IPS-11a (cell line): ENCODE data around the gene MTG2.

Source experiments
- H3K4me3 ChIP-seq: one replicate; pipeline ENCODE4 v1.5.1; 2013; ENCODE audit warnings: low read depth, low read length, control low read depth

MTG2 gene

DNA sequence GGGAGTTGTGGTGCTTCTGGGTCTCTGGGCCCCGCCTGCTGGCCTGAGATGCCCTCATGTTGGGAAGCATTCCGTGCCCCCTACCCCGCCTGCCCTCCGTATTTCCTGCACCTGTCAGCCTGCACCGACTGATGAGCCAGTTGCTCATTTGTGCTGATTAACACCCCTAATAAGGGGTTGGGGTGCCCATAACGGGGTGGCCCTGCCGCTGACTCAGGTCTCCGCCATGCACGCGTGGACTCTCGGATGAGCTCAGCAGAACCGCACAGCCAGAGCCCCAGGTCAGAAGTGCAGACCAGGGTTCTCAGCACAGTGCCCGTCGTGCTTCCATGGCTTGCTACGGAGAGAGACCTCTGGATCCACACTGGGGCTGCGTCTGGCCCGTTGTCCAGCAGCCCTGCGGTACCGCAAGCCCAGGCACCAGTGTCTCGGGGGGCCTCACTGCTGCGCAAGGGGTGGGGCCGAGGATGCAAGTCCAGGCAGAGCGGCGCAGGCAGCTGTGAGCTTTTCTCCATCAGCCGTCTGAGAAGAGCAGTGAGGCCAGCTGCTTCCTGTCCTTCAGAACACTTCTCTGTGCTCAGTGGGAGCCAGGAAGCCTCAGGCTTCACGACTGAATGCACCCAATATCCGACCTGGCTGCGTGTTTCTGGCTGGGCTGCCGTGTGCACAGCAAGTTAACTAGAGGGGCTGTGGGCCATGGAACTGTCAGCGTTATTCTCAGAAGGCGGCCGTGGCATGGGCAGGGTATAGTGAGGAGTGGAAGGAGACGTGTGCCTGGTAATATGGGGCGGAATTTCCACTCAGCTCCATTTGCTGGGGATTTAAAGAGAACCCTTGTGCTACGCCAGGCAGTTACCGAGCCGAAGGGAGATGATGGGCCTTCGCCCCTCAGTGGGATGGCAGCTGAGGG lies 18.6 kb downstream of the MTG2 start:
- no peak overlapping the region for H3K4me3 ChIP-seq

DNA sequence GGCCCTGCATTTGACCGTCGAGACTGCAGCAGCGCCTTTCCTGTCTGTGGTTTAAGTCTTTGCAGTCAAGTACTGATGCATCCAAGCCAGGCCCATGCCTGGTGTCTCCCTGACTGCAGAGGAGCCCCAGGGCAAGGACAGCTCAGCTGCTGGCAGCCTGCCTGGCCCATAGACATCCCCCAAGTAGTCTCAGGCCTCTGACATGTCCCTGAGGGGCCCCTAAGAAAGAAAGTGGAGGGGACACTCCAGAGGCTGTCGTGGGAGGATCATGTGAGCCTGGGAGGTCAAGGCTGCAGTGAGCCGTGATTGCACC lies 19.2 kb downstream of the MTG2 start:
- H3K4me3 ChIP-seq: no peak overlapping the region

DNA sequence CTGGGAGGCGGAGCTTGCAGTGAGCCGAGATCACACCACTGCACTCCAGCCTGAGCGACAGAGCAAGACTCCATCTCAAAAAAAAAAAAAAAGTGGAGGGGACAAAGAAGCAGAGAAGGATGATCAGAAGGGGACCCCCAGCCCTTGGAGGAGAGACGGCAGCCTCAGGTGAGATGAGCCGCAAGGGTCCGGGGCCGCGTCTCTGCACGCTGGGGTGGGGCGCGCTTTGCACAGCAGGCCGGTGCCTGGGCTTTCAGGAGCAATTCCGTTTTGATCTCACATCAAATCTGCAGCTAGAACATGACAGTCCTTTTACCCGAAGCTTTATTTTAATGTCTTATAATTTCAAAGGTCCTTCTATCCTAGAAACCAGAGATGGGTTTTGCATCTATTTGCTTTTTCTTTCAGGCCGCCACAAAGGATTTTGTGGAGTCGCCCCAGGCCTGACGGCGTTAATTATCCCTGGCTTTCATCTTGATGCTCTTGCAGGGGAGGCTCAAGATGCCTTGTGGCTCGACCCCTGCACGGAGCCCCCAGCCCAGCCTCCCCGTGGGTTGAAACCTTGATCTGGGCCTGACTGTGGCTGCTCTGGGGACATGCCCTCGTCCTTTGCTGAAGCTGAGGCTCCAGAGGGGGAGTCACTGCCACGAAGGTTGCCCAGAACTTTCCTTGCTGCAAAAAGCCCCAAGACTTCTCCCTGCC lies 20.0 kb downstream of the MTG2 start:
- H3K4me3 ChIP-seq: no peak overlapping the region

DNA sequence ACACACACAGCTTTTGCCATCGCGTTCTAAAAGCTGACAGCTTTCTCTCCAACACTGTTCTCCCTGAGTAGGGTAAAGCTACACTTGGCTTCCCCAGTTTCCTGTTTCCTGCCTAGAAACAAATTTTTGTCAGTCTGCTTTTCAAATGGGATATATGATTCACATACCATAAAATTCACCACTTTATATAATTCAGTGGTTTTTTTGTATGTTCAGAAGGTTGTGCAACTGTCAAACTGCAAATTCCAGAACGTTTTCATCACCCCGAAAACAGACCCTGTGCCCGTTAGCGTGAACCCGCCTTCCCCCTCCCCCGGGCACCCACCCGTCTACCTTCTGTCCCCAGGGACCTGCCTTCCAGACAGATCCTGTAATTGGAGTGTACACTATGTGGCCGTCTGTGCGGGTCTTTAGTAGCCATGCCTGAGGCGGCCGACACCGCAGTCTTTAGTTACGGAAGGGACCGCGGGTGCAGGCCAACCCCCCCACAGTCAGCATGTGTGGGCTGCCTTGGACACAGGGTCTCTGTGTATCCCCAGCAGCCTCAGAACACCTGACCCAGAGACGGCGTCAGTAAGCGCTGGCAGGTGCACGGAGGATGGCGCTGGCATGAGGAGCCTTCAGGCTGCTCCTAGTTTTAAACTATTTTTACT lies 20.7 kb downstream of the MTG2 start:
- H3K4me3 ChIP-seq: no peak overlapping the region

DNA sequence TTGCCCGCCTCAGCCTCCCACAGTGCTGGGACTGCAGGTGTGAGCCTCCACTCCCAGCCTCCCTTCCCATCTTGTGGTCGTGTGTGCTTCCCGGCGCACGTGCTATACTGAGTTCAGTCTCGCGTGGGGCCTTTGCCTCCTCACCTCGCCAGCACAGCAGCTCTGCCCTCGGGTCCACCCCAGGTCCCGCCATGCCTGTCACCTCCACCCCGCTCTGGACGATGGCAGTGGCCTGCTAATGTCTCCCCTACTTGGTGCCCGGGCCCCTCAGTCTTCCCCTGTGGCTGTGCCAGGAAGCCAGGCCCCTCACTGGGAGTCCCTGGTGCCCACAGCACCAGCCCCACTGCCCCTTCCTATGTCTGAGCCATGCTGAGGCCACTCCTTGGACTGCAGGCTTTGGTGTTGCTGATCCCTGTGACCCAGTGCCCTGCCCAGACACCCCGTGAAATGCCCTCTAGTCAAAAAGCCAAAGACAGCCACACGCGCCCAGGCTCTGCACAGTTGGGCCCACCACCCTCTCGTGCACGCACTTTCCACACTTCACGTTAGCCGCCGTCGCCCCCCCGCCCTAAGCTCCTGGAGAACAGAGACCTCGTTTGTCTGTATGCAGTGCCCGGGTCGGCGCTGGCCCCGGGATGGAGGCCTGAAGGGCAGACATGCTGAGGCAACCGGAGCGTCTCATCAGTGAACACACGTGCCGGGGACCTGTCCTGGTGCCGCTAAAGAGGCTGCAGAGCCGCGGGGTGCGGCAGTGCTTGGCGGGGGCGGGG lies 23.0 kb downstream of the MTG2 start:
- no peak overlapping the region for H3K4me3 ChIP-seq

DNA sequence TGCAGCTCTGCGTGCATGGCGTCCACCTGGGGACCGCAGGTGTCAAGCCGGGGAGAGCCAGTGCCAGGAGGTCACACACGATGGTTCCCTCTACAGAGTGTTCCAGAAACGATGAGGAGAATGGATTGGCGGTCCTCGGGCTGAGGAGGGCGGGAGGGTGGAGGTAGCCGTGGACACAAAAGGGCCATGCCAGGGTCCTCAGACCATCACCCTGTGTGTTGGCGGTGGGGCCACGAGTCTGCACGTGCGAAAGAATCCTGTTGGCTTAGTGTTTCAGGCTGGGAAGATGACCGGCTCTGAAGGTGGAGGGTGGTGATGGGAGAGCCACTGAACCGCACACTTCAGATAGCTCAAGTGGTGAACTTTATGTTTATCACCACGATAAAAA lies 23.6 kb downstream of the MTG2 start:
- no peak overlapping the region for H3K4me3 ChIP-seq

DNA sequence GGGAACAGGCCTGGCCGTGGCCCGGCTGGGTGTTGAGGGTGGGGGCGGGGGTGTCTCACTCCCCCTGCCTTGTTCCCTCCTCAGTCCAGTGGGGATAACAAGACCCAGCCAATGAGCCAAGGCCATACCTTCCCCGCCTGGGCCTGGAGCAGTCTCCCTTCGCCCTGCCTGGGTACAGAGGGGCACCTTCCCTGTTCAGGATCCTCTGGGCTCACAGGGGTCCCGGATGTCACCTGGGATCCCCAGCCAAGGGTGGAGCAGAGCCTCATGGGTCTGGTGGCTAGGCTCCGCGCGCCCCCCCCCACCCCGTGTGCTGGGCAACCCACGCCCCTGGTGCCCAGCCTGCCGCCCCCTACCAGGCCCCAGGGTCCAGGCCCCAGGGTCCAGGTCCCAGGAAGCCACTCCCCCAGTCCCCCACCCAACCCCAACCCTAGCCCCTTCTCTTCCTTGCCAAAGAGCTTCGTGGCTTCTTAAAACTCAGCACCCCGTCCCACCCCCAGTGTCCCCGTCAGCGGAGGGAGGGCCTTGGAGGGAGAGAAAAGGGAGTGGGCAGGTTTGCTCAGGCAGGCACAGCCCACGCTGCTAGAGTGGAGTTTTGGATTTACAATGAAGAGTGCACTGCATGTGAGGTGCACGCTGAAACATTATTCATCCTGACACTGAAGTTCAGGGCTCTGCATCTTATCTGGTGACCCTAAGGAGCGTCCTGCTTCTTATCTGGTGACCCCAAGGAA lies 25.4 kb downstream of the MTG2 start:
- H3K4me3 ChIP-seq: no peak overlapping the region

DNA sequence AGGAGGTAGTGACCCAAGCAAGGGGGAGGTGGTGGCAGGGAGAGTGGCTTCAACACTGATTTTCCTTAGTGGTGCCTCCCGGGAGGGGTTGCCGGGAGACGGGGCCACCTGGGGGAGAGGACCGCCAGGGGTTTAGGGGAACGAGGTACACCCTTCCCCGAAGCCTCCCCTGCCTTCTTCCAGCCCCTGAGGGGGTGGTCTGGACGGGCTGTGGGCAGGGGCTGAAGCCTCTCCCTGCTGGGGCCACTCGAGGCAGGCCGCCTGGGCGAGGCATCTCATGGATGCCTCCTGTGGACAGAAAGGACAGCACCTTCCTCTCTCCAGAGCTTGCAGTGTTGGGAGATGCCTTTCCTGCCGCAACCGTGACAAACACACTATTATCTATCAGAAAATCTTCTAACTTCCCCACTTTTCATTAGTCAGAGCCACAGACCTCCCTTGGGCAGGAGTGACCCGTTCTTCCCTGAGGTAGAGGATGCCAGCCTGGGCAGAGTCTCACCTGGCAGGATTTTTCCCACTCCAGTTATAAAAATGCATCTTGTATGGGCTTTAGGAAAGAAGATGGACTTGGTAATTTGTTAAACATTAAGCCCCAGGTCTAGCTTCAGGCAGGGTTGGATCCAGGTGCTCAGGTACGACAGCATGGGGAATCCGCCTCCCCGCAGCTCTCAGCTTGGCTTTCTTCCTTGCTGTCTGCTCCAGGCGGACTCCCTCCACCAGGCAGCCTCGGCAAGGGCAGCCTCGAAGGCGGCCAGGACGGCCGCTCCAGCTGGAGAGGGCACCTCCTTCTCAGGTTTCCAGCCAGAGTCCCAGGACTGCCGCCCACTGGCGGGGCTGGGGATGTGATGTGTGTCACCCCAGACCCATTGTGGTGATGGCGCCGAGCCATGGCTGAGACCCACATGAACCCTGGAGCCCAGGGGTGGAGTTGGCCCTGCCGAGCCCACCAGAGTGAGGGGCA lies 26.2 kb downstream of the MTG2 start:
- no peak overlapping the region for H3K4me3 ChIP-seq

DNA sequence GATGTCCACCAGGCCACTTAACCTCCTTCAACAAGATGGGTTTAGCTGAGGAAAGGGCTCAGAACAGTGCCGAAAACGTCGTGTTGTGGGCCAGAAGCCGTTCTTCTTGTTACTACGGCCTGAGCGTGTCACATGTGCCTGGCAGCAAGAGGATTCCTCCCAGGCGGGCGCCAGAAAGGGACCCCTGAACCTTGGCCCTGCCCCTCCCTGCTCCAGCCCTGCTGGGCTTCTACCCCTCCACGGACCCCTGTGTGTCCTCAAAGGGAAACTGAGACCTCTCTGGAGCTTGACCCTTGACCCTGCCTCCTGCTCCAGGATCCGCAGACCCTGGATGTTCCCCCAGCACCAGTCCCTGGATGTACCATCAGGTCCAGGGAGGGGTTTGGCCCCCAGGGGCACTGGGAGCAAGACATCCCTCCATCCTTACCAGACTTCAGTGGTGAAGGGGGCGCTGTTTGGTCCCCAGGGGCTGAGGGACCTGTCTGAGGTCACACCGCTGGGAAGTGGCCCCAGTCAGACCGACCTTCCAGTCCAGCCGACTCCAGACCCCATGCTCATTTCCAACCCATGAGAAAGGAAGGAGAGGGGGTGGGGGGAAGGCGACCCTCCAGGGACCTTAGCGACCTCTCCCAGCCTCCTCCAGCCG lies 27.1 kb downstream of the MTG2 start:
- H3K4me3 ChIP-seq: no peak overlapping the region

DNA sequence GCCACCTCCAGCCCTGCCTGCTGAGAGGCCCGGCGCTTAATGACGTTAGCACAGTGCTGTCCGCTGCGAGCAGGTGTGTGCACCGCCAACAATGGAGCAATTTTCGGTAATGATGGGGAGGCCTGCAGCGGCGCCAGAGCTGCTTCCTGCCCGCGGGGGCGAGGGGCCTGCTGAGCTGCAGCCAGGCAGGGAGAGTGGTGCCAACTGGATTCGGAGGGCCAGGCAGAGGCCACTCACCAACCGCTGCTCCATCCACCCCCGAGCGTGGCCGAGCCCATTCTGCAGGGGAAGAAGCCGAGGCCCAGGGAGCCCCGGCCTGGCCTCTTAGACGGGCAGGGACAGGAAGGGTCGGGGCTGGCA lies 27.6 kb downstream of the MTG2 start:
- H3K4me3 ChIP-seq: no peak overlapping the region

DNA sequence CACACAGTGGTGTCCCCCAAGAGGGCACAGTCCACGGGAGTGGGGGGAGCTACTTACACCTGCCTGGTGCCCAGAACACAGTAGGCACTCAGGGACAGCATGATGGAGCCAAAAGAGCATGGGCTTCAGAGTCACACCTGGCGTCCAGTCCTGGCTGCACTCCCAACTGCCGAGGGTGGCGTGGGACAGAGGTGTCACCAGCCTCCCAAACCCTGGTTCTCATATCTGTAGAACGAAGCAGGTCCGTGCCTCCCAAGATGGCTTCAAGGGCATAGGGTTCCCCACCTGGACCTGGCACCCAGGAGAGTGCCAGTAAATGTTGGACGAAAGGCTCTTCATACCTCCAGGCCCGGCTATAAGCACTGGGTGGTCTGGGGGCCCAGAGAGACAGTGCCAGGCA lies 28.4 kb downstream of the MTG2 start:
- no peak overlapping the region for H3K4me3 ChIP-seq

DNA sequence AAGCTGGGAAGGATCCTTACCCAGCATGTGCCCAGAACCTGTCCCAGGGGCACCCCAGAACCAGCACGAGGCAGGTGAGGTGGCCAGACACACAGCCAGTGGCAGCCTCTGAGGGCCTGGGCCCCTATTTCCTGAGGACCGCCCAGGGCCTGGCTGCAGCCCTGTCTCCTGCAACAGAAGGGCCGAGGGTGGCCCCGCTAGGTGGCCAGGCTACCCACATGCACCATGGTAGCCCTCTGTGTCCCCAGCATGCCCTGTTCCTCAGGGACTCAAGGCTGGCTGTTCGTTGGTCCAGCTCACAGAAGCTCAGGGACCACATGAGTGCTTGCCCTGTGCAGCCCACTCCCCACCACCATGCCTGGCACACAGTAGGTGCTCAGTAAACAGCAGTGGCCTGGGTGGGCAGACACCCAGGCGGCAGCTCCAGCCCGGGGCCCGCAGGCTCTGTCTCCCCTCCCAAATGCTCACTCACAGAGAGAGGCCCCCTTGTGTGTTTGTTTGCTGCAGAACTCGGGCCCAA lies 29.0 kb downstream of the MTG2 start:
- no peak overlapping the region for H3K4me3 ChIP-seq

DNA sequence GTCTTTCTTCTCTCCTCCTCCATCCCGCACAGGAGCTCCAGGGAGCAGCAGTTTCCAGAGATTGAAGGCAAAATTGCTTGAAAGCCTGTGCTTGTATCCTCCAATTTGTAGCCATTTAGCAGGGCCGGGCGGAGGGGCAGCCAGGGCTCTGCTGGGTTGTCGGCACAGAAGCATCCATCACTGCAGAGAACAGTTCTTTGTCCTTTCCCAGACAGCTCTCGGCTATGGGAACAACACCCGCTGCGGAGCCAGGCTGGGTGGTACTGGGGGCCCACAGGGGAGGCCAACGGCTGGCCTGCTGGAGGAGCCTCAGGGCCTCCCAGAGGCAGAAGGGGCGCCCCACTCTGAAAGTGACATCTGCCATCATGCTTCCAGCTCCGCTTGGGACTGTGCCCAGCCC lies 29.5 kb downstream of the MTG2 start:
- no peak overlapping the region for H3K4me3 ChIP-seq

DNA sequence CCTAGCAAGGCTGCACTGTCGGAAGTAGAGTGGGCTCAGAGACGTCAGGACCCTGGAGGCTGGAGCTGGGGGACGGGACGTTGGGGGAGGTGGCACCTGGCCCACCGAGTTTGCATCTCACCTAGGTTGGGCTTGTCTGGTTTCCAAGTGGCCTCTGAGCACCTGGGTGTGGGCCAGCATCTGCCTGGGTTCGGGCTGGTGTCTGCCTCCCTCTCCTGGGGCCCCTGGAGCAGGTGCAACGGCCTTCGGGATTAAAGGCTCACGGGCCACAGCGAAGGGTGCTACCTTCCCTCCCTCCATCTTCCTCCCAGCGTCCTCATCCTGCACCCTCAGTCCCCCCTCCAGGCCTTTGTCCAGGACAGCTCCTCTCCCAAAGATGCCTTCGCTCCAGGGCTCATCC lies 31.2 kb downstream of the MTG2 start:
- no peak overlapping the region for H3K4me3 ChIP-seq

DNA sequence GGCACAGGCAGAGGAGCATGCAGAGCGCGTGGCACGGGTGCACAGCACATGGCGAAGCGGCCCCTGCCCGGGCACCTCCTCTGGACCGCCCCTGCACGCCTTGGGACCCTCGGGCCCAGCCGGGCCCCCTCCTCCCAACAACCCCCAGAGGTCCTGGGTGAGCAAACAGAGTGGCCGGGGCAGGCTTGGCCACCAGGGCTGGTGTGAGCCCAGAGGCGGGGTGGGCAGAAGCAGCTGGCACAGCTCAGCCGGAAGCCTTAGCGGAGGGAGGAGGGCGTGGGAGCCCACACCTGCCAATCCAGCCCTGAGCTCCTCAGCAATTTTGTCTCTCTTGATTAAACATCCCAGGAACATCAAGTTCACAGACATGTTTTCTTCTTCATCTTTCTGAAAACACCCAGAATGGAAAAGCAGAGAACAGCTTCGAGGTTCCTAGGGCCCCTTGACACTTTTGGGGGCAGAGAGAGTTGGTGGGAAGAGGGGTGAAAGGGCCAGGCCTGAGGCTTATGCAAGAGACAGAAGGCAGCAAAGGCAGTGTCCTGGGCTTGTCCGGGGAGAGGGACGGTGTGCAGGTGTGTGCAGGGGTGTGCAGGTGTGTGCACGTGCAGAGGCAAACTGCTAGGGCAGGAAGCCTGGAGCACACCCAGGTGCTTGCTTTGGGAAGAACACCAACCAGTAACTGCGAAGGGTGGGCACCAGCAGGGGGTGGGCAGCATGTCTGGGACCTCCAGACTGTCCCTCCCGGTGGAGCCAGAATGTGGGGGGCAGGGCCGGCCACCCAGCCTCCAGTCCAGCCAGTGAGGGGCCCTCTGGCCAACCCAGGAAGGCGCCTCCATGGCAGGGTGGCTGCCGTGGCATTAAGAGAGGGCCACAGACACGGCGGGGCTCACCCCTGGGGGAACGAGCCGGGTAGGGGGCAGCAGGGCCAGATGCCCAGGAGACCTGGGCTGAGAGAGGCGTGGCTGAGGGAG lies 32.5 kb downstream of the MTG2 start:
- H3K4me3 ChIP-seq: no peak overlapping the region

DNA sequence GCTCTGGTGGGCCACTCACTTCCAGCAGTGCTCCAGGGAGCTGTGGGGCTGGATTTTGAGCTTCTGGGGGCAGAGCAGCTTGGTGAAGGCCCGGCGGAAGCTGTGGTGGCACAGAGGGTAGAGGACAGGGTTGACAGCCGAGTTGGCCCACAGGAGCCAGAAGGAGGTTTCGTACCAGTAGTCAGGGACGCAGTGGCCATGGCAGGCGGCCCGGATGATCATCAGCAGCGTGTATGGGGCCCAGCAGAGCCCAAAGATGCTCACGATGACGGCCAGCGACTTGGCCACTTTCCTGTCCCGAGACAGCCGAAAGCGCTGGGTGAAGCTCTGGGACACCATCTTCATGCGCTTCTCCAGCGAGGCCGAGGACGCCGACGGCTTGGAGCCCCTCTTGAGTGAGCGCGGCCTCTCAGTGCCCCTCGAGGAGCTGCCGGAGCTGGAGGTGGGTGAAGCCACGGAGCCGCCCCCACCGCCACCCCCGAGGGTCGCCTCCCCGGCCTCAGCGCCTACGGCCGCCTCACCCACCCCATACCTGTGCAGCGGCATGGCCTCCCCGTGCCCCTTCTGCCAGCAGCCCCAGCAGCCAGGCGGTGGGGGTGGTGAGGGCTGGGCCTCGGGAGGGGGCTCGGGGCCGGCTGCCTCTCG lies 33.3 kb downstream of the MTG2 start:
- no peak overlapping the region for H3K4me3 ChIP-seq
